Renal cortical epithelial cell (primary cell): ENCODE measurements around the gene THBS4. TPM values are rescaled to one million over a fixed set of nuclear protein-coding genes. Genes with fewer than 3 reads are reported as not detected.

Experiments used
- DNase-seq: peaks from one replicate; pipeline ENCODE4 v3.0.0-alpha.2; 2011; ENCODE audit warnings: low read depth
- total RNA-seq: library from RNA; depleted of rRNA; stranded (reverse); fragments of >200 nt; gene quantifications from 2 replicates; pipeline ENCODE4 v1.2.3, GENCODE V29; 2014

Gene THBS4
- total RNA-seq, 1 donor from 2014 or later = 0.55 TPM

DNA sequence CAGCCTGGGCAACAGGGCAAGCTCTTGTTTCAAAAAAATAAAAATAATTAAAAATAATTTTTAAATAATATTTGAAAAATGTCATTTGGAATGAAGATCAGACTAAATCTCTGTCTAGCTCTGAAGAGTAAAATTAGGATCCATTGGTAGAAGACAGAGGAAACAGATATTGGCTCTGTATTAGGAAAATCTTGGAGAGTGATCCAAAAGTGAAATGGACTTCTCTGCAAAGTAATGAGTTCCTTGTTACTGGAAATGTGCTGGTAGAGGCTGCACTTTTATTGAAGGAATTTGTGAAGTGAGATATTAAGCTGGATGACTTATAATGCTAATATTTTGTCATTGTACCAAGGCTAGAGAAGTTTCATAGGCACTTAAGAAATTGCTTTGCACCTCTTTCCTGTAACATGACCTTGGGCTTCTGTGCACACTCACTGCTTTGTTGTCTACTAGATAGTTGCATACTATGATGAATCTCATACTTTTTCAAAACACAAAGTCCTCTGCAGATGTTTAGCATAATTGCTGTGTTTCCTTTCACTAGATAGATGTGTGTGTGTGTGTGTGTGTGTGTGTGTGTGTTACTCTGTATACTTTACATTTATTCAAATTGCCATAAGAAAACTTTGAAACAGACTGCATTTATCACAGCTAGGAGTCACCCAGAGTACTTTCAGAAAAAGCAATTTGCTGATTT lies 13.1 kb downstream of the THBS4 start:
- DNase-seq = no peak

DNA sequence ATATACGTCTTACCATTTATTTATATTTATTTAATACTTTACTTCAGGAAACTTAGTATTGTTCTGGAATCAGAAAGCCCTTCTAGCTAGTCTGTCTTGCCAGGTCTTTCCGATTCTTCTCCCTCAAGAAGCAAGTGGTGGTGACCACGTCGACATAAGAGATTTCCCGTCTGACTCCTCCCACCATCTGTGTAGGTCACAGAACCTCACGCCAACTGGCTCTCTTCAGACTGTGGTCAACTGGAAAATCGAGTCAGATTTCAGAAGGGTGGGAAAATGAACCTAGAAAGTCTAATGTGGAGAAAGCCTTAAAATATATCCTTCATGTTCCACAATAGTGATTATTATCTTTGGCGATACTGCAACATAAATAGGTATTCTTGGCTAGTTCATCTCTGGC lies 17.3 kb downstream of the THBS4 start:
- DNase-seq = no peak

DNA sequence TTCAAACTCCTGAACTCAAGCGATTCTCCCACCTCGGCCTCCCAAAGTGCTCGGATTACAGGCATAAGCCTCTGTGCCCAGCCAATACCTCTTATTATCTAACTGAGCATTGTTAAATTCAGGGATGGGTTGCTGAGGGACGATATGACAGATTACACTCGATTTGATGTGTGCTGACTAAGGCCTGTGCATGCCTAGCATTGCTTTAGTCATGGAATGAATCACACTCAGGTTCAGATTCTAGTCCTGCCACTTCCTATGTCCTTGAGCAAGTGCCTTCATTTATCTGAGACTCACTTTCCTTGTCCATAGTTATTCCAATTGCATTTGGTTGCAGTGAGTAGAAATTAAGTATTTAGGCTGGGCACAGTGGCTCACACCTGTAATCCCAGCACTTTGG lies 19.5 kb downstream of the THBS4 start:
- DNase-seq = peak; percentile 59

DNA sequence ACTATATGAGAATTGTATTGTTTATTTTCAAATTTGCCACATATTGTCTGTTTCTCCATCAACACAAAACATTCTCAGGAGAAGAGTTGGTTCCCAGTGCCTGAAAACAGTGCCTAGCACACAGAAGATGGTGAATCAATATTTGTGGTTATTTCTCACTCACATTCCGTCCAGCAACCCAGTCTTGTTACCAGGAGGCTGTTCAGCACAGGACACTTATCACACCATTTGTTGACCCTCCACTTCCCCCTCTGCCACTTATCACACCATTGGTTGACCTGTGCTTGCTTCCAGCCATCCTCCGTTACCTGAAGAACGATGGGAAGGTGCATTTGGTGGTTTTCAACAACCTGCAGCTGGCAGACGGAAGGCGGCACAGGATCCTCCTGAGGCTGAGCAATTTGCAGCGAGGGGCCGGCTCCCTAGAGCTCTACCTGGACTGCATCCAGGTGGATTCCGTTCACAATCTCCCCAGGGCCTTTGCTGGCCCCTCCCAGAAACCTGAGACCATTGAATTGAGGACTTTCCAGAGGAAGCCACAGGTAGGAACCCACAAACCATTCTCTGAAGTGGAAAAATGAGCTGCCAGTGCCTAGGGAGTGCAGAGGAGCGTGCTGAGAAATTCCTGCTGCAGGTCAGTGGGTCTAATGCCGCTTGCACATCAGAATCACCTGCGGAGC lies 20.5 kb downstream of the THBS4 start:
- peak; percentile 27 for DNase-seq

DNA sequence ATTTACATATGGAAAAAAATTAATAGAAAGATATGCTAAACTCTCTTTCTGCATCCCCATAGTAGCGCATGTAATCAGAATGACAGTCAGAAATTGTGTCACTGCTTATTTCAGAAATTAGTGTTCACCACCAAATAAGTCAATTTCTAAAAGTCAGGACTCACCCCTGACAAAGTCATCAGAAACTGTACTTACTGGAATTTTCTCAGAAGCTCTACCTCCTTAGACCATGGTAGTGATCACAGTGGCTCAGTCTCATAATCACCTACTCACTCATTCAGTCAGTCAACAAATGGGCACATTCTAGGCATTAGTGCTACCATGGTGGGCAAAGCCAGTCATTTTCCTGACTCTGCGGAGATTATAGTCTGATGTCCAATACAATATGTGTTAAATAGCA lies 22.0 kb downstream of the THBS4 start:
- DNase-seq = no peak

DNA sequence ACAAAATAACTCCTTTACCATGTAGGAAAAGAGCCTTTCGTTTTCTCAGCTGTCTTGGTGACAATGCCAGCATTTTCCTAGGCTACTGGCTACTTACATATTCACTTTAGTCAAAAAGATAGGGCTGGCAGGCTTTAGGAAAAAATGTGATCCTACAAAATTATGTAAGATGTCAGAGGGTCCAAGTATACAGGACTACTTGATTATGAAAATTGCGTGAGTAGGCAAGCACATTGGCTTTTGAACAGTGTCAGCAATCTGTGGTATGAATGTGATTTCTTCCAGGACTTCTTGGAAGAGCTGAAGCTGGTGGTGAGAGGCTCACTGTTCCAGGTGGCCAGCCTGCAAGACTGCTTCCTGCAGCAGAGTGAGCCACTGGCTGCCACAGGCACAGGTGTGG lies 22.8 kb downstream of the THBS4 start:
- DNase-seq = no peak

DNA sequence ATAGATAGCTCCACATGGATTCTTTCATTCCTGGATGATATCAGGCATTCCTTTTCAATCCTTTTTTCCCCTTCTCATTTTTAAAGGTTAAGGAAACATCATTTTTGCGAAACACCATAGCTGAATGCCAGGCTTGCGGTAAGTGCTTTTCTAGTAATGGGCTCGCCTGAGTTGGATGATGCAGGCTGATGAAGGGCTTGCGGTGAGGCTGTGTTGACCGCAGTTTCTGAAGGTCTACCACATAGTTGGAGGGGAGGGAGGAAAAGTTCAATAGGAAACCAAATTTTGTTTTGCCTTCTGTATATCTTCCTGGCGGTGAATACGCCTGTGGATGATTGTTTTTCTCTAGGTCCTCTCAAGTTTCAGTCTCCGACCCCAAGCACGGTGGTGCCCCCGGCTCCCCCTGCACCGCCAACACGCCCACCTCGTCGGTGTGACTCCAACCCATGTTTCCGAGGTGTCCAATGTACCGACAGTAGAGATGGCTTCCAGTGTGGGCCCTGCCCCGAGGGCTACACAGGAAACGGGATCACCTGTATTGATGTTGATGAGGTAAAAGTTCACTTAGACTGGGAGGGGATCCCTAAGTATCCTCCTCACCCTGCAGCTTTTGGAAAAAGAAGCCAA lies 24.3 kb downstream of the THBS4 start:
- no peak for DNase-seq

DNA sequence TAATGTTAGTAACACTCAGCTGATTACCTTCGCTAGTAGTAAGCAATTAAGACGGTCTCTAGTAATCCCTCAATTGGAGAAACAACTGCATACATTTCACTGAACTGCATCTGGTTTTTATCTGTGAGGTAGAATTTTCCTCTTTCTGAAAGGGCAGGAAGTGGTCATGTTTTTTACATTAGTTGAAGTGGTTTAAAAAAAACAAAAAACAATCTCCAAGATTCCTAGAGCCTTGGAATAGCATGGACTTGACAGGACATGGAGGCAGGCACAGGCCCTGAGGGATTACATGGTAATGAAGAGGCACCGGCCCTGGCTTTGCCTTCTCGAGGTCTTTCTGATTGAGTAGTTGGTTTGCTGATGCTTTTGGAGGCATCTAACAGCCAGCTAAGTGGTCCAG lies 25.8 kb downstream of the THBS4 start:
- DNase-seq = no peak

DNA sequence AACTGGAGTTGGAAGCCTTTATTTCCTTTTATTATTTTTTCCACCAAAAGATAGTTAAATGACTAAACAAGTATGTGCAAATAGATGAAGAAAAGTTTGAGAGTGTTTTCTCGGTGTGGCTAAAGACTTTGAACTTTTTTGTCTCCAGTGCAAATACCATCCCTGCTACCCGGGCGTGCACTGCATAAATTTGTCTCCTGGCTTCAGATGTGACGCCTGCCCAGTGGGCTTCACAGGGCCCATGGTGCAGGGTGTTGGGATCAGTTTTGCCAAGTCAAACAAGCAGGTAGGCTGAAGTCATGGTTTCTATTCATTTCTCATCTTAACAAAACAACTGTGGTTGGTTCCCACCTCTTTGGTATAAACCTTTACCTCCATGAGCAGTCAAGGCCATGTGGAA lies 26.4 kb downstream of the THBS4 start:
- no peak for DNase-seq

DNA sequence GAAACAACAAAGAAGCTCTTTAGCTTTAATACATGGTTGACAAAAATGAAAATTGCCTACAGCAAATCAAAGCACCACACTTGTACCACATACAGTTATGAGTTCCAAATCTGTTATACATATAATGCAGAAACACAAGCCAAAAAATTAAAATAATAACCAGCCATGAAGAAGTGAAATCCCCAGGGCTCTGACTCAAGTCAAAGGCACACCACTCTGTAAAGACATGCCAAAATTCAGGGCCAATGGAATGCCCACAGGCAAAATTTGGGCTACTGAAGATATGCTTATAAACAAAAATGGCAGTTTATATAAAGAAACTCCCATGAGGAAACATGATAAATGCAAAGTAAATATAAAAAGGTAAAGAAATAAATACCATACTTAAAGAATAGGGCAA lies 29.0 kb downstream of the THBS4 start:
- no peak for DNase-seq

DNA sequence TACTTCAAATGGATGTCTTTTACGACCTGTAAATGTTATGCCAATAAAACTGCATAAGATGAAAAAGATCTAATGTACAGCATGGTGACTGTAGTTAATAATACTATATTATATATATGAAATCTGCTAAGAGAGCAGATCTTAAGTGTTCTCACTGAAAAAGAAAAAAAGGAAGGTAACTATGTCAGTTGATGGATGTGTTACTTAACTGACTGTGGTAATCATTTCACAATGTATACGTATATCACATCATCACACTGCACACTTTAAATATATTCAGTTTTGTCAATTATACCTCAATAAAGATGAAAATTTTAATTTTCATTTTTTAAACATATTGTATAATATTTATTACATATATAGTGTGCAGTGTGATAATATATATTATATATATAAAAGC lies 31.9 kb downstream of the THBS4 start:
- DNase-seq = no peak

DNA sequence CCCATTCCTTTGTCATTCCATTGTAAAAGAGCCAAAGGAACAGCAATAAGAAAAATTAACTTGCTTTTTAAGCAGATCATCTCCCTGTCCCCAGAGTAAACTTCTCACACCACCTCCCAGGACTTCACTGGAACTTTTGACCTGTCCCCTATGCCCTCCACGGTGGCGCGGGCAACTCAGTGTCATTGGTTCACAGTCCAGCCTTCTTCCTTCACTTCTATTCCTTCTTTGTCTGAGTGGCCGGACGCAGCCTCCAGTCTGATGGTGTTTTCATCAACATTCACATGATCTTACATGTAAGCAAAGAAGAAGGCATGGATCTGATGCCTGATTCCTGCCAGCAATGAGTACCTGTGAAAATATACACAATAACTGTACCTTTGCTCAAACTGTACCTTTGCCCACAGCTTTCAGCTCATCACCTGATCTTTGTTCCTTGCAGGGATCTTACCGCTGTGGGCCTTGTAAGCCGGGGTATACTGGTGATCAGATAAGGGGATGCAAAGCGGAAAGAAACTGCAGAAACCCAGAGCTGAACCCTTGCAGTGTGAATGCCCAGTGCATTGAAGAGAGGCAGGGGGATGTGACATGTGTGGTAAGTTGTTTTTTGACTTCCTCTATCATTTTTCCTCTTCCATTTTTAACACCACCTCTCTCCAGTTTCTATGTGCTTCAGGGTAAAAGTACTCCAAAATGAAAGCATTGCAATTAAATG lies 32.5 kb downstream of the THBS4 start:
- no peak for DNase-seq

DNA sequence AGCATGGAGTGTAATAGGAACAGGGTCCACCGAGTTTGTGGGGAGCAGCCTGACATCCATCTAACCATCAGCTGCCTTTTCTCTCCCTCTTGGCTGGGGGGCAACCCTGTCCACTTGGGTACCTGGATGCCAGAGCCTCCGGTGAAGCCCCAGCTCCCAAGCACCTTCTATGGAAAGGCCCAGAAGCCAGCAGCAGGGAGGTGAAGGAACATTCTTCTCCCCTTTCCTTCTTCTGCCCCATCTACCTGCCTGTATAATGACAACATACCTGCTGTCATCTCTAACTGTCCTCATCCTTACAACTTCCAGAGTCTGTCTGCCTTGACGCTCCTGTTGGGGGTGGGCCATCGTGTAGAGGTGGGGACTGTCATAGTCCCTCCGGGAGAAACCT lies 33.1 kb downstream of the THBS4 start:
- DNase-seq = no peak

DNA sequence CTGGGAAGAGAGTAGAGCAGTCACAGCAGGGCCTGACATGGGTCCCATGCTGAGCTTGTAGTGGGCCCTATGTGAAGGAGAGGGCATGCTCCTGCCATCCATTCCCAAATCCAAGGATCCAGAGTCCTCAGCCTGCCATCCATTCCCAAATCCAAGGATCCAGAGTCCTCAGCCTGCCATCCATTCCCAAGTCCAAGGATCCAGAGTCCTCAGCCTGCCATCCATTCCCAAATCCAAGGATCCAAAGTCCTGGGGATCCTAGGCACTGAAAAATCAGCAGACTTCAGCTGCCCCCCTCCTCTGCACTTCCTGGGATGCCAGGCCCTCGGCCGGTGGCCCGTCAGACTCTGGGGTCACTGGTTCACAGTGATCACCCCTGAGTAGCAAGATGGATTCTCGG lies 33.6 kb downstream of the THBS4 start:
- DNase-seq = no peak

DNA sequence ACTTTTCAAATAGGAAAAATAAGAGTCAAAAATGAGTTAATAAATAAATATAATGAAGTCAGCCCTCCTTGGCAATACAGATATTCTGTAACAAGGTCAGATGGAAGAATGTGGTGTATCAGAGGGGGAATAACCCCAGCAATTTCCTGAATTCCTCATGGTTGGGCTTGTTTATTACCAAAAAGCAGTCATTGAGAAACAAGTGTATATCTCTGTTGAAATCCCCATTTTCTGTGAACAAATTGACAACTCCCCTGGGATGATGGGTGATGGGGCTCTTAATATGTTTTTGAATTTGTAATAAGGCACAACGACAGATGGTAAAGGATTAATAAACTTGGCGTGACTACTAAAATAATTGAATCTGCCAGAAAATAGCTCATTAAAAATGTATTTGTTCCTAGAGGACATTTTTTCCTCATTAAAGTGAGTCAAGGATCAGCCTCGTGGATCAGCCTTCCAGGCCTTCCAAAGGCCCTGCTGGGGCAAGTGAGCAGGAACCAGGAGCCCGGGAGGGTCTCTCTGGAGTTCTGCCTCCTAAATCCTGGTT lies 34.2 kb downstream of the THBS4 start:
- DNase-seq = no peak

DNA sequence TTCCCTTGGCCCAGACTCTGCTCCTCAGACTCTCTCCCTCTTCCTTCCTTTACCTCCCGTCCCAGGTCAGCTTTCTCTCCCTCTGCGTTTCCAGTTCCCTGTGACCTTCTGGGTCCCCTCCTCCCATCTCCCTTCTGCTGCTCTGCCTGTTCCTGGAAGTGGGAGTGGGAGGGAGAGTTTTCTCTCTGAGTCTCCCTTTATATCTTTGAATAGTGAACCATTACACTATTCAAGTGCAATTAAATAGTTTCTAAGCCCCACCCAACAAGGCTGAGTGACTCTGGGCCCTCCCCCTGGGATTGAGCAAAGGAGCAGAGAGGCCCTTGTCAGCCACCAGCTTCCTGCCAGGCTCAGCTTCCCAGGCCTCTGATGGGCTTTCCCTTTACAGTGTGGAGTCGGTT lies 34.8 kb downstream of the THBS4 start:
- DNase-seq = peak; percentile 59

DNA sequence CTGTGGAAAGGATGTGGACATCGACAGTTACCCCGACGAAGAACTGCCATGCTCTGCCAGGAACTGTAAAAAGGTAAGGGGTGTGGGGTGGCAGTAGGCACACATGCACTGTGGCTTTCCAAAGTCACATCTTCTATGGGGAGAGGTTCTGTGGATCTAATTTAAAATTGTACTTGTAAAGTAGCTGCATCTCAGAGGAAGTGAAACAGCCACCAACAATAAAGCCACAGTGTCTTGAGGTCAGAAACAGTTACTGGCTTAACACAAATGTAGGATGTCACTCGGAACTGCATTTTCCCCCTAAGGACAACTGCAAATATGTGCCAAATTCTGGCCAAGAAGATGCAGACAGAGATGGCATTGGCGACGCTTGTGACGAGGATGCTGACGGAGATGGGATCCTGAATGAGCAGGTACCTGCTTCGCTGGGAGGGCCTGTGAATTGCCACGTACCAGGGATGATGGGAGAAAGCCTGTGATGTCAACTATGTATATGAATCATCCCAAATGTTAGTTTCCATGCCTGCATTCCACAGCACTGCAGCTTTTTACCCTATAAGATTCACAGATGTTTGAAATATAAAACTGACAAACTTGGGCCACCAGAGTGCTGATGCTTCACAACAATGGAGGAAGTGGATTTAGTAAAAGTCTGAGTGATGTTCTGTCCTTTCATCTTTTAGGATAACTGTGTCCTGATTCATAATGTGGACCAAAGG lies 35.3 kb downstream of the THBS4 start:
- DNase-seq = no peak

DNA sequence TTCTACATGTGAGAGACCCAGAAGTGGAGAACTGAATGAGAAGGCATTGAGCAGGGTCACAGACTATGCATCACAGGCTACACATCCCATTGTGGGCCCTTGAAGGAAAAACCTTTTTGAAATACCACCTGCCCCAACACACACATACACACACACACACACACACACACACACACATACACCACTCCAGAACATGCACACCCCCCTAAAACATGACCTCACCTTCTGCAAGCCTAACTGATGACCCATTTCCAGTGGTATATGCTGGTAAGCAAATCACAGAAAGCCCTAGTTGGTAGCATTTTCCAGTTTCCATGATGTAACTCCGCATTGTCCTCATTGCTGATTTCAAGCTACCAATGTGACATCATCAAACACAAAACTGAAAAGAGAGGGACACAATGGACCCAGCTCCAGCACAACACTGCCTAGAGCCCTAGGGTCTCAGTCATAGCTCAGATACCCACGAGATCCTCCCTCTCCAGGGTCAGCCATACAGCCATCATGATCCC lies 36.4 kb downstream of the THBS4 start:
- DNase-seq = no peak

DNA sequence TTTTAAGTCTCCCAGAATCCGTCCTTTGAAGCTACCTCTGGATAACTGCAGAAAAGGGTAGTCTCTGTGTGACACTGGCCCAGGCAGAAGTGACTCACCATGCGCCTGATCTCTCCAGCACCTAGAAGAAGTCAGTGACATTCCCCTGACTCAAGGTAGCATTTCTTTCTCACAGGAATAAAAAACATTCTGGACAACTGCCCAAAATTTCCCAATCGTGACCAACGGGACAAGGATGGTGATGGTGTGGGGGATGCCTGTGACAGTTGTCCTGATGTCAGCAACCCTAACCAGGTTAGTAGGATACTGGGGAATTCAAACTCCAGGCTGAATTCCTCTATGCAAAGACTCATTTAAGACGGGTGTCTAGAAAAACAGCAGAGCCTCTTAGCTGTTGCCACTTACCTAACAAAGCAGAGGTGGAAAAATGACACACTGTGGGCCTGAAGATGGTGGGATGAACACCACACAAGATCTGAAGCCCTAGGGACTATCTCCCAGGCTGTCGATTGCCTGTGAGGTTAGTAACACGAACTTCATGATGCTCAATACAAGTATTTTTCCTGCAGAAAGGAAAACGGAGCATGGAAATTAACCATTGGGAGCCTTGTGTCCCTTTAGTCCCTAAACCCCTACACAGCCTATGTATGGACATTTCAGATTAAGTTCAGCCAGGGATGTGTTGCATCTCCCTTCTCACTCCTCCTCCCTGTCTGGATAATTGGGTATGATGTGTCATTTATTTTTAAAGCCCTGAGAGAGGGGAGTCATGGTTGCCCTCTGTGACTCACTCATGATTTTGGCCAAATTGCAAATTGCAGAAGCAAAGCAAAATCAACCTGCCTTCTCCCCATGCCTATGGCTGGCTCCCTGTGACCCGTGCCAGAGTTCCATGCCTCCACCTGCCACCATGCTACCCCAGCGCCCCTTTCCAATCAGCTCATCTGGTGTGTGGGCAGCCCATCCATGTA lies 37.2 kb downstream of the THBS4 start:
- no peak for DNase-seq
